Activated naive CD4-positive, alpha-beta T cell treated with anti-CD3 and anti-CD28 coated beads, Interleukin-2, amount 50 U/mL, for 24 hours (primary cell): ENCODE data around the gene FAF1.

Experiments used
- H3K27ac Mint-ChIP-seq: one replicate; pipeline ENCODE4 v1.8.0; 2021; ENCODE audit warnings: mild to moderate bottlenecking, mixed read lengths
- H3K27me3 Mint-ChIP-seq: one replicate; pipeline ENCODE4 v1.8.0; 2021; ENCODE audit warnings: mixed read lengths
- H3K36me3 Mint-ChIP-seq: one replicate; pipeline ENCODE4 v1.8.0; 2021; ENCODE audit warnings: mixed read lengths
- H3K4me1 Mint-ChIP-seq: one replicate; pipeline ENCODE4 v1.8.0; 2021; ENCODE audit warnings: mixed read lengths
- H3K4me3 Mint-ChIP-seq: one replicate; pipeline ENCODE4 v1.8.0; 2021; ENCODE audit warnings: mild to moderate bottlenecking, mixed read lengths
- H3K9me3 Mint-ChIP-seq: one replicate; pipeline ENCODE4 v1.8.0; 2021; ENCODE audit warnings: mixed read lengths

Gene FAF1

GRCh38 chr1:50615036-50615750, 344.9 kb downstream of the FAF1 start:
- Mint-ChIP-seq H3K27me3 (no peaks in the 10 kb centered on the region), H3K4me1 (no peaks in the 10 kb centered on the region), H3K27ac (no peak overlapping the region), H3K4me3 (no peak overlapping the region), H3K9me3 (no peaks in the 10 kb centered on the region), H3K36me3 (peaks cover 14% of the 10 kb centered on the region)

DNA sequence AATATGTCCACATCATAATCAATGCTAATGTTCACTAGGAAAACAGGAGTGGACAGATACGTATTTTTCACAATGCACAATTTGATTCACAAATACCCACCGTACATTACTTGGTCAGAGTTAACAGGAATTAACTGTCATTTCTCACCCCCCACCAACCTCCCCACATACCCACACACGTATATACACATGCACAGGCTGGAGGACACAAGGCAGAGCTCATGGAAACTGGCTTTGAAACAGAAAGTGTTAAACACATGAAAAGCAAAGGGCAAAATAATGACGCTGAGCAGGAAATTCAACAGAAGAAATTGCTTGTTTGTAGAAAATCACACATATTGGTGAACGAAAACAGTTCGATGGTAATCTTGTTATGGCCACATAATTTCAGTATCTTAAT, 348.4 kb downstream of the FAF1 start:
- Mint-ChIP-seq H3K4me3 (no peak overlapping the region), H3K27ac (no peak overlapping the region), H3K27me3 (no peaks in the 10 kb centered on the region), H3K4me1 (no peaks in the 10 kb centered on the region), H3K9me3 (no peaks in the 10 kb centered on the region), H3K36me3 (peaks cover 17% of the 10 kb centered on the region)

GRCh38 chr1:50610563-50610962, 349.5 kb downstream of the FAF1 start:
- no peak overlapping the region for H3K27ac Mint-ChIP-seq

DNA sequence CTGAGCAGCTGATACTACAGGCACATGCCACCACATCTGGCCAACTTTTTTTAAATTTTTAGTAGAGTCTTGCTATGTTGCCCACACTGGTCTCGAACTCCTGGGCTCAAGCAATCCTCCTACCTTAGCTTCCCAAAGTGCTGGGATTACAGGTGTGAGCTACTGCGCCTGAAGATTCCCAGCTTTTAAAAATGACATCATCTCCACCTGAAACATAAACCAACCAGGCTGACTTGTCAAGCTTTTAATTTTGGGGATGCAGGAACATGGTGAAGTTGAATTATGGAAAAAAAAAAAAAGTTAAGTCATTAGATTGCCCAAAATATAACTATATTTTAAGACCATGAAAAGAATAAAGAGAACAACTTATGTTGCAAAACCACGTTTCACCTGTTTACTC, 350.6 kb downstream of the FAF1 start:
- Mint-ChIP-seq H3K36me3 (peaks cover 7% of the 10 kb centered on the region), H3K27me3 (no peaks in the 10 kb centered on the region)

More at GRCh38 chr1:50610563-50610962, 349.5 kb downstream of the FAF1 start:
- no peaks in the 10 kb centered on the region for H3K27me3 Mint-ChIP-seq
- peaks cover 10% of the 10 kb centered on the region for H3K36me3 Mint-ChIP-seq
- H3K4me3 Mint-ChIP-seq = no peak overlapping the region
- H3K9me3 Mint-ChIP-seq = no peaks in the 10 kb centered on the region
- H3K4me1 Mint-ChIP-seq = no peaks in the 10 kb centered on the region

DNA sequence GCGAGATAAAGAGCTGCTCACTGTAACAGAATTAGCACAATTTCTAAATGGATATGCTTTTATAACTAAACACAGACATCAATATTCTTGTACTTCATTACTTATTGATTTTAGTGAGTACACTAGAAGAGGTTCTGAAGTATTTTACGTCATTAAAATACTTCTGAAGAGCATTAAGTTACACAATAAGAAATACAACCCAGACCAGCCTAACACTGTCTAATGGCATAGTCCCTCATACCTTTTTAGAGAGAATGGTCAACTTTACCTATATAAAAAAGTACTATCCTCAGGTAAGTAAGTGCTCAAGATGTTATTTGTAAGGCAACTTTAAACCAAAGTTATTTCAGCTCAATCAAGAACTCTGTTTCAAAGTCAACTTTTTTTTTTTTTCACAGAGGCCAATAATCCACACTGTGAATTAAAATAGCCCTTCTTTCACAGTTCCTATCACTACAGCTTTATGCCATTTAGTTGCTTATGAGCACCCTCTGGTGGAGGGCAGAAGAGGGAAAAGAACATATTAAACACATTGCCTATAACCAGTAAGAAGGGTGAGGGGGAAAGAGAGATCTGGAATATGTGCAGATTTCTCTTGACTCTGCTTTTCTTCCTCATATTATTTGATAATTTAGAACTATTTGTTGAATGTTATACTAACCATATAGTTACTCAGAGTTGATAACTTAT, 354.7 kb downstream of the FAF1 start:
- Mint-ChIP-seq H3K4me3 (no peak overlapping the region), H3K9me3 (no peaks in the 10 kb centered on the region), H3K27ac (no peak overlapping the region), H3K4me1 (no peaks in the 10 kb centered on the region), H3K36me3 (peaks cover 3% of the 10 kb centered on the region), H3K27me3 (no peaks in the 10 kb centered on the region)

More for the DNA sequence above, 350.6 kb downstream of the FAF1 start:
- H3K27ac Mint-ChIP-seq = no peak overlapping the region
- H3K4me3 Mint-ChIP-seq = no peak overlapping the region
- H3K4me1 Mint-ChIP-seq = no peaks in the 10 kb centered on the region
- no peaks in the 10 kb centered on the region for H3K9me3 Mint-ChIP-seq

DNA sequence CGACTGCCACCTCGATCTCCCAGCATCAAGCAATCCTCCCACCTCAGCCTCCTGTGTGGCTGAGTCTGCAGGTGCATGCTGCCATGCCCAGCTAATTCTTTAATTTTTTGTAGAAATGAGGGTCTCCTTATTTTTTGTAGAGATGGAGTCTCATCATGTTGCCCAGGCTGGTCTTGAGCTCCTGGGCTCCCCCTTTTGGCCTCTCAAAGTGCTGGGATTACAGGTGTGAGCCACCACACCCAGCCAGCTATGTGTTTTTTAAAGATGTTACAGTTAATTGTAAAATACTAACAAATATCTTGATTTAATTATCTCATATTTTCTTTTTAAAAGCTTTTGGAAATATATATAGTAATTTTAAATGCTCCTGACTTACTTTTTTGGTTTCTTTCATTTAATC, 355.5 kb downstream of the FAF1 start:
- peak overlapping the region; percentile 18 for H3K27ac Mint-ChIP-seq
- H3K4me1 Mint-ChIP-seq = no peaks in the 10 kb centered on the region
- no peak overlapping the region for H3K4me3 Mint-ChIP-seq
- no peaks in the 10 kb centered on the region for H3K27me3 Mint-ChIP-seq
- H3K9me3 Mint-ChIP-seq = no peaks in the 10 kb centered on the region
- peaks cover 3% of the 10 kb centered on the region for H3K36me3 Mint-ChIP-seq

GRCh38 chr1:50603274-50604271, 356.5 kb downstream of the FAF1 start:
- Mint-ChIP-seq H3K27ac (no peak overlapping the region), H3K9me3 (no peaks in the 10 kb centered on the region), H3K4me1 (no peaks in the 10 kb centered on the region), H3K36me3 (peaks cover 2% of the 10 kb centered on the region), H3K27me3 (no peaks in the 10 kb centered on the region), H3K4me3 (no peak overlapping the region)

- Mint-ChIP-seq H3K4me3 (no peak overlapping the region), H3K36me3 (peaks cover 3% of the 10 kb centered on the region), H3K27ac (no peak overlapping the region), H3K4me1 (no peaks in the 10 kb centered on the region), H3K27me3 (no peaks in the 10 kb centered on the region), H3K9me3 (no peaks in the 10 kb centered on the region)
These were observed 360.5 kb downstream of the FAF1 start for GRCh38 chr1:50599546-50599945.

DNA sequence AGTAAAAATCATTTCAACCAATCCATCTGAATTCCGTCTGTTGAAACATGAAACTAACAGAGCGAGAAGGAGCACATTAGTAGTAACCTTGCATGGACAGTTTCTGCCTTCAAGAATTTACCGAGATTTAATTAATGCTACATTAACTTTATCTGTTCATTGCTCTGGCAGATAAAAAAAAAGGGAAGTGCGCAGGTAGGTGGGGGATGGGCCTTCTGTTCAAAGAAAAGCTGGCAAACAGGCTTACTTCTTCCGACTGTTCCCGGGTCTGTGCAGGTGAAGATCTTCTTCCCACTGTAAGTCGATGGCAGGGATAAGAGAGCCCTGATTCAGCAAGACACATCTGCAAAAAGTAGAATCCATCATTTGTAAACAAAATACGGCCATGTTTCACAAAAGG, 364.2 kb downstream of the FAF1 start:
- H3K27ac Mint-ChIP-seq = no peak overlapping the region
- H3K27me3 Mint-ChIP-seq = no peaks in the 10 kb centered on the region
- no peaks in the 10 kb centered on the region for H3K9me3 Mint-ChIP-seq
- H3K4me3 Mint-ChIP-seq = no peak overlapping the region
- peaks cover 17% of the 10 kb centered on the region for H3K36me3 Mint-ChIP-seq
- H3K4me1 Mint-ChIP-seq = no peaks in the 10 kb centered on the region

DNA sequence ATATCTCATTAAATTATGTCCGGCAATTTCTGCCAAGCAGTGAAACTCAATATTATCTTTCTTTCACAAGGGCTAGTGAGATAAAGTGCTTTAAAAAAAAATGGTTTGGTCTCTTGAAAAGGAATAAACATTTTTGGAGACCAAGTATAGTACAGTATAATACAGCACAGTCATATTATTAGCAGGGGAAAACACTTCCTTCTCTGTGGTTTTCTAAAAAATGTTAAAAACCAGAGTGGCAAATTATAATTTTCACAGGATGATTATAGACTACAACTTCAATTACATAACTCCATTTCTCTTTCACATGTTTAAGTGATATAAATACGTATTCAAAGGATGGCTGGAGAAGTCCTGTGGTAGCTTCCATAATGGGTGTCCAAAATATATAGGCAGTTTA, 366.6 kb downstream of the FAF1 start:
- Mint-ChIP-seq H3K4me1 (no peaks in the 10 kb centered on the region), H3K36me3 (peaks cover 34% of the 10 kb centered on the region), H3K9me3 (no peaks in the 10 kb centered on the region)

DNA sequence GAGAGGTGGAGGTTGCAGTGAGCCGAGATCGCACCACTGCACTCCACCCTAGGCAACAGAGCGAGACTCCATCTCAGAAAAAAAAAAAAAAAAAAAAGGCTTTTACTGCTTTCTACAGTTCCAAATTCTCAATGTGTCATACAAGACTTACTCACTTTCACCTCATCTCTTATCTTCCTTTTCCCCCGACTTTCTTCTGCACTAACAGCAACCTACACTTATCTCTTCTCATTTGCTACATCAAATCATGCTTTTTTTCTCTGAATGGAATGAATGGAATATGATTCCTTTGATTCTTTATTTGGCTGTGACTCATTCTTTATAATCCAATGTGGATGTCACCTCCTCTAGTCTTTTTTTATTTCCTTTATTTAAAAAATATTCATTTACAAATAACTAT, 368.5 kb downstream of the FAF1 start:
- Mint-ChIP-seq H3K27me3 (no peaks in the 10 kb centered on the region), H3K4me3 (no peak overlapping the region), H3K36me3 (peaks cover 45% of the 10 kb centered on the region), H3K9me3 (no peaks in the 10 kb centered on the region), H3K4me1 (no peaks in the 10 kb centered on the region), H3K27ac (no peak overlapping the region)

More for the DNA sequence above, 366.6 kb downstream of the FAF1 start:
- Mint-ChIP-seq H3K27me3 (no peaks in the 10 kb centered on the region), H3K4me3 (no peak overlapping the region), H3K27ac (no peak overlapping the region)

GRCh38 chr1:50582346-50582745, 377.7 kb downstream of the FAF1 start:
- Mint-ChIP-seq H3K4me3 (no peak overlapping the region), H3K4me1 (no peaks in the 10 kb centered on the region), H3K27me3 (no peaks in the 10 kb centered on the region), H3K36me3 (peaks cover 22% of the 10 kb centered on the region), H3K27ac (no peak overlapping the region), H3K9me3 (no peaks in the 10 kb centered on the region)

GRCh38 chr1:50570066-50570468, 390.0 kb downstream of the FAF1 start:
- Mint-ChIP-seq H3K4me3 (no peak overlapping the region), H3K36me3 (peaks cover 22% of the 10 kb centered on the region), H3K27me3 (no peaks in the 10 kb centered on the region), H3K27ac (no peak overlapping the region), H3K4me1 (no peaks in the 10 kb centered on the region), H3K9me3 (no peaks in the 10 kb centered on the region)

GRCh38 chr1:50568782-50569181, 391.3 kb downstream of the FAF1 start:
- peaks cover 24% of the 10 kb centered on the region for H3K36me3 Mint-ChIP-seq
- no peak overlapping the region for H3K4me3 Mint-ChIP-seq
- H3K27ac Mint-ChIP-seq = no peak overlapping the region
- H3K9me3 Mint-ChIP-seq = no peaks in the 10 kb centered on the region
- H3K4me1 Mint-ChIP-seq = no peaks in the 10 kb centered on the region
- no peaks in the 10 kb centered on the region for H3K27me3 Mint-ChIP-seq

DNA sequence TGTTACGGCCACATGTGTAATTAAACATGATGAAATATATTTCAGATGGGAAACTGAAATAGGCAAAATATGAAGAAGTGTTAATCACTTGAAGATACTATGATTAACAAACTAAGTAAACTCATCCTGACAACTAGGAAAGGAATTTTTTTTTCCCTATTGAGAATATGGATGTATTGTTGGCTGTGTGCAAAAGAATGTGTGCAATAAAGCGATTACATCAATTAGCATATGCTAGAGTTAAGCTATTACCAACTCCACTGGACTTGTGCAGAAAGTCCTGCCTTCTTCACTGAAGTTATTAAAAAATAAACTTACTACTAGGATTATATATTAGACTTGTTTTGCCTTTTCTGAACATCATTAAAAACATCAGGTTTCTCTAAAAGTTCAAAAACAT, 393.7 kb downstream of the FAF1 start:
- H3K36me3 Mint-ChIP-seq = peaks cover 30% of the 10 kb centered on the region

More for the DNA sequence above, 393.7 kb downstream of the FAF1 start:
- Mint-ChIP-seq H3K27me3 (no peaks in the 10 kb centered on the region), H3K9me3 (no peaks in the 10 kb centered on the region), H3K4me3 (no peak overlapping the region), H3K4me1 (no peaks in the 10 kb centered on the region), H3K27ac (no peak overlapping the region)
